SK-N-SH (cell line): ENCODE measurements around the gene TSPO2. TPM values are rescaled to one million over a fixed set of nuclear protein-coding genes. Genes with fewer than 3 reads are reported as not detected.
A peak's percentile ranks its signal among the peaks of the same experiment; 100 is the strongest.

Experiments
- CTCF ChIA-PET: fragments of 300-600, 350-600 bp; formaldehyde crosslinking; extraction: SDS; loops from one replicate; lab custom pipeline; 2021; lab: Yijun Ruan, JAX
- POLR2A ChIA-PET: fragments of 350-600 bp; sonication (Branson Sonifier 250); formaldehyde crosslinking; extraction: SDS; loops from one replicate; lab custom pipeline; 2020; ENCODE audit warnings: antibody characterized with exemption, inconsistent platforms; lab: Yijun Ruan, JAX
- DNase-seq: peaks from one replicate; pipeline ENCODE4 v3.0.0; 2012
- H2AFZ ChIP-seq: fragments of 200-600 bp; sonication (generic); 2 replicates; pipeline ENCODE4 v1.8.1; 2016; ENCODE audit warnings: antibody characterized with exemption, mild to moderate bottlenecking, low read depth
- H3F3A ChIP-seq: fragments of 200-600 bp; sonication (generic); replicated peaks from 2 replicates; pipeline ENCODE3; 2016; ENCODE audit warnings: antibody characterized with exemption, mild to moderate bottlenecking; ENCODE audit not compliant: insufficient read depth
- H3K27ac ChIP-seq, 2 experiments: fragments of 200-500 bp in 1 of 2; fragments of 200-600 bp in 1 of 2; sonication (Bioruptor generic) in 1 of 2; sonication (generic), shearing (Covaris generic) in 1 of 2; 2 replicates each; pipeline versions ENCODE4 v1.5.1 to v1.6.1; 2014 to 2016; ENCODE audit warnings: low read depth in 2 of 2, inconsistent platforms in 1 of 2, low read length in 1 of 2, mild to moderate bottlenecking in 1 of 2, mixed read lengths in 1 of 2
- H3K27me3 ChIP-seq: fragments of 200-600 bp; sonication (generic), shearing (Covaris generic); 2 replicates; pipeline ENCODE4 v1.6.1; 2016; ENCODE audit warnings: mixed run types; ENCODE audit not compliant: insufficient read depth
- H3K36me3 ChIP-seq, 2 experiments: fragments of 200-500 bp in 1 of 2; fragments of 200-600 bp in 1 of 2; sonication (Bioruptor generic) in 1 of 2; sonication (generic) in 1 of 2; replicated peaks in 1 of 2; 2 replicates each; pipeline versions ENCODE3 to v1.5.1; 2014 to 2016; ENCODE audit warnings: low read length in 1 of 2, mild to moderate bottlenecking in 1 of 2; ENCODE audit not compliant: insufficient read depth in 2 of 2, control insufficient read depth in 1 of 2
- H3K4me1 ChIP-seq, 2 experiments: fragments of 200-500 bp in 1 of 2; fragments of 200-600 bp in 1 of 2; sonication (Bioruptor generic) in 1 of 2; sonication (generic), shearing (Covaris generic) in 1 of 2; 2 replicates each; pipeline versions ENCODE4 v1.5.1 to v1.6.1; 2014 to 2016; ENCODE audit warnings: low read depth in 1 of 2, low read length in 1 of 2, mixed run types in 1 of 2; ENCODE audit not compliant: insufficient read depth in 2 of 2, control insufficient read depth in 1 of 2
- H3K4me2 ChIP-seq: fragments of 200-600 bp; sonication (generic), shearing (Covaris generic); 2 replicates; pipeline ENCODE4 v1.6.1; 2017; ENCODE audit warnings: mixed run types
- H3K4me3 ChIP-seq, 2 experiments: fragments of 200-500 bp in 1 of 2; fragments of 200-600 bp in 1 of 2; sonication (Bioruptor generic) in 1 of 2; sonication (generic), shearing (Covaris generic) in 1 of 2; 2 replicates each; pipeline versions ENCODE4 v1.5.1 to v1.8.1; 2014 to 2016; ENCODE audit warnings: low read depth in 2 of 2, inconsistent platforms in 1 of 2, low read length in 1 of 2, mild to moderate bottlenecking in 1 of 2, mixed read lengths in 1 of 2, moderate library complexity in 1 of 2
- H3K79me2 ChIP-seq: fragments of 200-600 bp; sonication (generic); 2 replicates; pipeline ENCODE4 v1.8.1; 2017; ENCODE audit warnings: mild to moderate bottlenecking; ENCODE audit not compliant: insufficient read depth
- H3K9ac ChIP-seq: fragments of 200-600 bp; sonication (generic); 2 replicates; pipeline ENCODE4 v1.6.1; 2017; ENCODE audit warnings: mixed run types
- H3K9me2 ChIP-seq: fragments of 200-600 bp; sonication (generic); 2 replicates; pipeline ENCODE4 v1.6.1; 2017; ENCODE audit warnings: mixed run types
- H3K9me3 ChIP-seq: fragments of 200-600 bp; sonication (generic); 2 replicates; pipeline ENCODE4 v1.6.1; 2017; ENCODE audit warnings: mixed run types, mild to moderate bottlenecking, moderate library complexity
- H4K20me1 ChIP-seq: fragments of 200-600 bp; sonication (generic); 2 replicates; pipeline ENCODE4 v1.6.1; 2017; ENCODE audit warnings: mild to moderate bottlenecking, mixed run types; ENCODE audit not compliant: insufficient read depth
- ELF1 ChIP-seq: IDR thresholded peaks from 2 replicates; pipeline ENCODE4 v1.4.0; 2012
- EP300 ChIP-seq, 2 experiments: IDR thresholded peaks; 2 replicates each; pipeline versions ENCODE4 v1.4.0 to v1.6.1; 2012; ENCODE audit warnings: borderline replicate concordance in 1 of 2, low read depth in 1 of 2, low read length in 1 of 2
- EZH2phosphoT487 ChIP-seq: fragments of 200-600 bp; sonication (generic); IDR thresholded peaks from 2 replicates; pipeline ENCODE4 v1.6.1; 2017; ENCODE audit warnings: low read depth, mixed run types, mild to moderate bottlenecking, antibody characterized with exemption, moderate library complexity, borderline replicate concordance
- FOXM1 ChIP-seq: IDR thresholded peaks from 2 replicates; pipeline ENCODE4 v1.4.0; 2012; ENCODE audit warnings: low read depth, mild to moderate bottlenecking
- GATA2 ChIP-seq: sonication (generic); formaldehyde crosslinking; IDR thresholded peaks from 2 replicates; pipeline ENCODE4 v1.5.0; 2020; ENCODE audit warnings: mild to moderate bottlenecking, missing genetic modification reagents
- MAX ChIP-seq: IDR thresholded peaks from 2 replicates; pipeline ENCODE4 v1.4.0; 2012; ENCODE audit warnings: low read depth
- MEF2A ChIP-seq: IDR thresholded peaks from 2 replicates; pipeline ENCODE4 v1.4.0; 2012; ENCODE audit warnings: low read depth, borderline replicate concordance
- NRF1 ChIP-seq: IDR thresholded peaks from 2 replicates; pipeline ENCODE4 v1.6.1; 2012; ENCODE audit warnings: low read depth, mild to moderate bottlenecking, low read length
- POLR2AphosphoS5 ChIP-seq: IDR thresholded peaks from 2 replicates; pipeline ENCODE4 v1.6.1; 2012; ENCODE audit warnings: low read depth, low read length
- REST ChIP-seq: IDR thresholded peaks from 2 replicates; pipeline ENCODE4 v1.6.1; 2012; ENCODE audit warnings: mild to moderate bottlenecking, low read depth, low read length, moderate library complexity
- RFX5 ChIP-seq: IDR thresholded peaks from 2 replicates; pipeline ENCODE4 v1.6.1; 2012; ENCODE audit warnings: mild to moderate bottlenecking, improper control_type of control experiment, low read length
- SIN3A ChIP-seq: IDR thresholded peaks from 2 replicates; pipeline ENCODE4 v1.6.1; 2012; ENCODE audit warnings: low read depth, mild to moderate bottlenecking, low read length, moderate library complexity, borderline replicate concordance
- TAF1 ChIP-seq: IDR thresholded peaks from 2 replicates; pipeline ENCODE4 v1.6.1; 2012; ENCODE audit warnings: low read depth, mild to moderate bottlenecking, low read length, moderate library complexity, borderline replicate concordance
- TCF12 ChIP-seq: IDR thresholded peaks from 2 replicates; pipeline ENCODE4 v1.4.0; 2012
- USF2 ChIP-seq: fragments of 150-350 bp; IDR thresholded peaks from 2 replicates; pipeline ENCODE4 v1.6.1; 2017; ENCODE audit warnings: antibody characterized with exemption, low read length, low read depth, borderline replicate concordance
- WGBS: methylation state at CpG from one replicate; pipeline ENCODE4 v1.1.6; 2017; ENCODE audit warnings: low lambda C conversion rate; 5-methylcytosine and 5-hydroxymethylcytosine counted together
- polyA plus RNA-seq, 3 experiments: library from polyadenylated mRNA; depleted of rRNA; stranded (reverse); fragments of >200 nt; gene quantifications; 2 replicates each; pipeline ENCODE4 v1.2.3, GENCODE V29; 2012
- TF ChIP-seq, protein P1 (sequence below): fragments of 200-600 bp; sonication (generic); IDR thresholded peaks from 2 replicates; pipeline ENCODE4 v1.6.1; 2017; ENCODE audit warnings: antibody characterized with exemption, mild to moderate bottlenecking, moderate library complexity

The TSPO2 gene
- polyA plus RNA-seq, 1 of the 3 experiments (the other 2 are of a cell fraction), result not detected

DNA sequence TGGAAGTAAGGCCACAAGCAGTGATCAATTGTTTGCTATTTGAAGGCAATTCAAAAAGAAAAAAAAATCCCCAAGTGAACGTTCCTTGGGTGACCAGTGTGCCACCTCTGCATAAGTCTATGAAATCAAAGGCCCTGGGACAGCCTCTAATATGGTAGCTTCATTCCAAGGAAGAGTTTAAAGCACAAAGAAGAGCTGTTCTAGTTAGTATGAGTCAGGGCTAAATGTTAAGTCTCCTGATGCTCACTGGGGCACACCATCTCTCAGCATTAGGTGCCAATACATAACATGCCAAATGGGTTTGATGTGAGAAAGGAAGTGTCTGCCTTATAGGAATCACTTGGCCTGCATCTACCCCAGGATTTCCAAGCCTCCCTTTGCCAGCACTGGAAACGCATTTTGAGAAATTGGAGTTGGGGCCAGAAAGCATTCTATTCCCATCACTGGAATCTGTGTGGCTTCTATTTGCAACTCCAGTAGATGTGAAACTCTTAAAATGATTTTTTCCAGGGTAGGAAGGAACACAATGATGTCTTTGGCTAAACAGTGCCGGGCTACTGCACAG lies 16.2 kb upstream of the TSPO2 start:
- TF ChIP-seq EP300 (IDR thresholded peaks at IDR 0.05; ENCODE audit: borderline replicate concordance in 1 of 2, low read depth in 1 of 2, low read length in 1 of 2) (no peak), REST (no peak), ELF1 (no peak), USF2 (no peak), TCF12 (no peak), FOXM1 (no peak), POLR2AphosphoS5 (no peak), SIN3A (no peak), TAF1 (no peak), EZH2phosphoT487 (no peak)
- Histone ChIP-seq H3K27ac (no peak overlapping the region), H4K20me1 (no peaks in the 10 kb centered on the region), H3K9me3 (no peaks in the 10 kb centered on the region), H3K9me2 (no peaks in the 10 kb centered on the region), H3K4me1 (peaks cover 0 to 23% of the 10 kb centered on the region in 2 experiments; a peak in 2 of 4 replicates), H2AFZ (no peak overlapping the region), H3K4me2 (no peak overlapping the region), H3K27me3 (no peaks in the 10 kb centered on the region), H3K9ac (no peak overlapping the region), H3K79me2 (no peaks in the 10 kb centered on the region), H3K4me3 (no peak overlapping the region), H3F3A (no peaks in the 10 kb centered on the region), H3K36me3 (no peaks in the 10 kb centered on the region)
- ChIA-PET CTCF (interaction anchor here (0.6 to 5.3 kb wide), 9 partner anchors 11 to 1045 kb away, joined by 3 to 50 read pairs (median 4); no protein-coding TSS in a partner anchor), POLR2A (no interaction called here)
- WGBS, result 78% methylated on average over 3 of the region's 3 CpGs
- no peak for DNase-seq

DNA sequence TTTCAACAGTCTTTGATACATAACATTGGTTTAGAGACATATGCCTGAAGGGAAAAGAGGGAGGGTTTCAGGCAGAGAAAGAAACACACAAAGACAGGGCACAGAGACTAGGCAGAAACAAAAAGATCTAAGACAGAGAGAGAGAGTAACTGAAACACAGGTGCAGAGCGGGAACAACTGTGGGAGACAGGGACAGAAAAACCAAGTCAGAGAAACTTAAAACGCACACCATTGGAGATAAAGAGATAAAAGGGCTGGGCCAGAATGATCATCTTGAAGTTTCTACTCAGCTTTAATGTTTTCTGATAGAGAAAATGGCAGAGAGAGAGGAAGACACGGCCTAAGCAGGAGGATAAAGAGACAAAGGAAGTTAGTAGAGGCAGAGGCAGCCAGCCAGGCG lies 15.0 kb upstream of the TSPO2 start:
- Histone ChIP-seq H3K4me1 (peaks cover 0 to 16% of the 10 kb centered on the region in 2 experiments; a peak in 2 of 4 replicates), H3K9me2 (no peaks in the 10 kb centered on the region), H3K79me2 (no peaks in the 10 kb centered on the region), H3K9me3 (no peaks in the 10 kb centered on the region), H3K36me3 (no peaks in the 10 kb centered on the region), H2AFZ (peak overlapping the region; percentile 61; the same call in 1 of the 2 replicates), H3K4me2 (no peak overlapping the region), H3F3A (no peaks in the 10 kb centered on the region), H3K27ac (no peak overlapping the region), H4K20me1 (no peaks in the 10 kb centered on the region), H3K9ac (no peak overlapping the region), H3K4me3 (no peak overlapping the region), H3K27me3 (no peaks in the 10 kb centered on the region)
- CTCF ChIA-PET, result interaction anchor here (0.5 to 5.3 kb wide), 31 partner anchors 8 to 1657 kb away, joined by 3 to 50 read pairs (median 5); partner anchors contain the start of genes APOBEC2, TSPO2 and UNC5CL
- WGBS, result 72% methylated on average over 4 of the region's 4 CpGs
- POLR2A ChIA-PET, result no interaction called here
- DNase-seq, result no peak
- no peak for TF ChIP-seq MAX
- no peak for TF ChIP-seq NRF1
- no peak for TF ChIP-seq RFX5
- TF ChIP-seq, protein P1, sequence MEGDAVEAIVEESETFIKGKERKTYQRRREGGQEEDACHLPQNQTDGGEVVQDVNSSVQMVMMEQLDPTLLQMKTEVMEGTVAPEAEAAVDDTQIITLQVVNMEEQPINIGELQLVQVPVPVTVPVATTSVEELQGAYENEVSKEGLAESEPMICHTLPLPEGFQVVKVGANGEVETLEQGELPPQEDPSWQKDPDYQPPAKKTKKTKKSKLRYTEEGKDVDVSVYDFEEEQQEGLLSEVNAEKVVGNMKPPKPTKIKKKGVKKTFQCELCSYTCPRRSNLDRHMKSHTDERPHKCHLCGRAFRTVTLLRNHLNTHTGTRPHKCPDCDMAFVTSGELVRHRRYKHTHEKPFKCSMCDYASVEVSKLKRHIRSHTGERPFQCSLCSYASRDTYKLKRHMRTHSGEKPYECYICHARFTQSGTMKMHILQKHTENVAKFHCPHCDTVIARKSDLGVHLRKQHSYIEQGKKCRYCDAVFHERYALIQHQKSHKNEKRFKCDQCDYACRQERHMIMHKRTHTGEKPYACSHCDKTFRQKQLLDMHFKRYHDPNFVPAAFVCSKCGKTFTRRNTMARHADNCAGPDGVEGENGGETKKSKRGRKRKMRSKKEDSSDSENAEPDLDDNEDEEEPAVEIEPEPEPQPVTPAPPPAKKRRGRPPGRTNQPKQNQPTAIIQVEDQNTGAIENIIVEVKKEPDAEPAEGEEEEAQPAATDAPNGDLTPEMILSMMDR, result no peak
- no peak for TF ChIP-seq MEF2A
- TF ChIP-seq REST, result no peak
- TF ChIP-seq GATA2 (CRISPR knock-in tag), result no peak
